Measurements from ENCODE around the gene PACSIN2. TPM values are rescaled to one million over a fixed set of nuclear protein-coding genes. Genes with fewer than 3 reads are reported as not detected.

Gene PACSIN2
- total RNA-seq, 6 experiments from 2014 or later, result 21.4 to 67.0 (median 47.1) TPM

DNA sequence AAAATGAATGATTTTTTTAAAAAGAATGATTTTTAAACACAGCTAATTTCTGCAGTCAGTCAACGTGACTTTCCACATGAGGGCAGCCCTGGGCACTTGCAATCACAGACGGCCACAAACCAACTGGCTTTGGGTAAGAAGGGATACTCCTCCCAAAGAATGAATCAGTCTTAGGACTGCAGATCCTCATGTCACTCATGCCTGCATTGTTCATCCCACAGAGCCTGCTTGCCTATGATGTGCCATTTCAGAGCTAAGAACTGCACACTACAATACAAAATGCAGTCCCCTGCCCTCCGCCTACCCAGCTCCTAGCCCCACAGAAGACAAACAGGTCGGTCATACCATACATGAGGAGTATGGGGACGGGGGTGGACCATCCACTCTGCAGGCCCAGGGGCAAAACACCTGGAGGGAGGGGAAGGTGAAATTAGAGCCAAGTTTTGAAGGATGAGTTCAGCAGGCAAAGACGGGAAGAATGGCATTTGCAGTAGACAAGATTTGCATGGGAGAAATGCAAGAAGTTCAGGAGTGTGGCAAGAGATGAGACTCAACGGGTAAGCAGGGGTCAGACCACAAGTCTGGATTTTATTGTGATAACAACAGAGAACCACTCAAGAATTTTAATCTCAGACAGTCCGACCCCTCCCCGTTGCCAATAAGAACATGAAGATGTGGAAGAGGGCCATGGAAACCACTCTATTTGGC lies 24.7 kb downstream of the PACSIN2 start:
- Histone ChIP-seq H3K4me3 (no peak overlapping the region), H3K36me3 (no peaks in the 10 kb centered on the region), H3K4me1 (peaks cover 5 to 28% (median 10%) of the 10 kb centered on the region in 4 donors), H3K27ac (no peak overlapping the region), H3K9me3 (no peaks in the 10 kb centered on the region), H3K27me3 (no peaks in the 10 kb centered on the region)
- WGBS (ENCODE audit: insufficient coverage, low coverage, low lambda C conversion rate, missing lambda C conversion rate), result 33% methylated on average over 3 of the region's 9 CpGs
- intact Hi-C loops (cut with DNase I), result no loop called here
- TF ChIP-seq, protein P1, sequence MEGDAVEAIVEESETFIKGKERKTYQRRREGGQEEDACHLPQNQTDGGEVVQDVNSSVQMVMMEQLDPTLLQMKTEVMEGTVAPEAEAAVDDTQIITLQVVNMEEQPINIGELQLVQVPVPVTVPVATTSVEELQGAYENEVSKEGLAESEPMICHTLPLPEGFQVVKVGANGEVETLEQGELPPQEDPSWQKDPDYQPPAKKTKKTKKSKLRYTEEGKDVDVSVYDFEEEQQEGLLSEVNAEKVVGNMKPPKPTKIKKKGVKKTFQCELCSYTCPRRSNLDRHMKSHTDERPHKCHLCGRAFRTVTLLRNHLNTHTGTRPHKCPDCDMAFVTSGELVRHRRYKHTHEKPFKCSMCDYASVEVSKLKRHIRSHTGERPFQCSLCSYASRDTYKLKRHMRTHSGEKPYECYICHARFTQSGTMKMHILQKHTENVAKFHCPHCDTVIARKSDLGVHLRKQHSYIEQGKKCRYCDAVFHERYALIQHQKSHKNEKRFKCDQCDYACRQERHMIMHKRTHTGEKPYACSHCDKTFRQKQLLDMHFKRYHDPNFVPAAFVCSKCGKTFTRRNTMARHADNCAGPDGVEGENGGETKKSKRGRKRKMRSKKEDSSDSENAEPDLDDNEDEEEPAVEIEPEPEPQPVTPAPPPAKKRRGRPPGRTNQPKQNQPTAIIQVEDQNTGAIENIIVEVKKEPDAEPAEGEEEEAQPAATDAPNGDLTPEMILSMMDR (IDR thresholded peaks at IDR 0.05), result peak in 3 of 4 donors; percentile 22 to 35 (median 27)
- TF ChIP-seq POLR2A (IDR thresholded peaks at IDR 0.05), result no peak
- peak in 3 of 4 donors; percentile 12 to 43 (median 34) for ATAC-seq
- no peak for DNase-seq

DNA sequence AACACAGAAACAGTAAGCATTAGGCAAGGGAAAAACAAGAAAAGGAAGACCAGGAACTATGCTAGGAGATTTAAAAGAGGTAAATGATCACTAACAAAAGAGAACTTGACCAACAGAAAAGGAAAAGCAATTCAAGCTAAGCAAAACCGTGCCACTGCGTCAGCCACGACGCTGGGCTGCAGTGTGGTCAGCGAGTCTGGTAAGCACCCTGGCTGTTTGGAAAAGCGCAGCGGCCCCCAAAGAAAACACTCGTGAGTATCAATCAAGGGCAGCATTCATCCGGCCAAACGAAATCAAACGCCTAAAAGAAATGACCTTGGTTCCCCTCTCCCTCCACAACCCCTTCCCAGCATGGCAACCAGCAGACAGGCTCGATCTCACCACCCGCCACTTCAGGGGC lies 28.8 kb downstream of the PACSIN2 start:
- H3K27ac ChIP-seq, result no peak overlapping the region
- 95% methylated on average over 4 of the region's 13 CpGs for WGBS (ENCODE audit: insufficient coverage, low coverage, low lambda C conversion rate, missing lambda C conversion rate)
- ATAC-seq, result no peak
- no peaks in the 10 kb centered on the region for H3K4me1 ChIP-seq
- H3K4me3 ChIP-seq, result no peak overlapping the region
- no peak for DNase-seq
- intact Hi-C loops (cut with DNase I), result loop anchor here in 1 of 2 donors (10.0 kb wide), 1 partner anchor 111 kb away; no protein-coding TSS in a partner anchor
- TF ChIP-seq, protein P1 (IDR thresholded peaks at IDR 0.05), result no peak
- TF ChIP-seq POLR2A (IDR thresholded peaks at IDR 0.05), result no peak
- no peaks in the 10 kb centered on the region for H3K27me3 ChIP-seq
- H3K9me3 ChIP-seq, result no peaks in the 10 kb centered on the region
- no peaks in the 10 kb centered on the region for H3K36me3 ChIP-seq

DNA sequence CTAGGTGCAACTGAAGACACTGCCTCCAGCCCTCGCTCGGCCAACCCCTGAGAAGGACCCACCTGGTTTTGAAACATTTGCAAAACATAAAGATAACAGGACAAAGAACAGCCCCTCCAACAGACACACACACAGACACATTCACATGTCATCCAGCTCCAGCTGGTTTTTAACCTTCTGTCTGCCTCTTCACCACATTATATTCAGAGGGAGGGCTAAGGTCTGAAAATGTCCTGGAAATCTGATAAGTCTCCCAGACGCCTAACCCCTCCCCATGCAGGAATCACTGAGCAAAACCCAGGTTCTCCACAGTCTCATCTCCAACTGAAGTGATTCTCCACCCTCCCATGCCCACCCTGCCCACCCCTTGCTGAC lies 29.4 kb downstream of the PACSIN2 start:
- DNase-seq, result no peak
- intact Hi-C loops (cut with DNase I), result loop anchor here in 1 of 2 donors (10.0 kb wide), 1 partner anchor 111 kb away; no protein-coding TSS in a partner anchor
- H3K27ac ChIP-seq, result no peak overlapping the region
- no peaks in the 10 kb centered on the region for H3K4me1 ChIP-seq
- H3K36me3 ChIP-seq, result no peaks in the 10 kb centered on the region
- H3K9me3 ChIP-seq, result no peaks in the 10 kb centered on the region
- H3K27me3 ChIP-seq, result no peaks in the 10 kb centered on the region
- TF ChIP-seq, protein P1 (IDR thresholded peaks at IDR 0.05), result no peak
- no peak for TF ChIP-seq POLR2A (IDR thresholded peaks at IDR 0.05)
- WGBS (ENCODE audit: insufficient coverage, low coverage, low lambda C conversion rate, missing lambda C conversion rate), result 88% methylated on average over 2 of the region's 3 CpGs
- no peak for ATAC-seq
- H3K4me3 ChIP-seq, result no peak overlapping the region

DNA sequence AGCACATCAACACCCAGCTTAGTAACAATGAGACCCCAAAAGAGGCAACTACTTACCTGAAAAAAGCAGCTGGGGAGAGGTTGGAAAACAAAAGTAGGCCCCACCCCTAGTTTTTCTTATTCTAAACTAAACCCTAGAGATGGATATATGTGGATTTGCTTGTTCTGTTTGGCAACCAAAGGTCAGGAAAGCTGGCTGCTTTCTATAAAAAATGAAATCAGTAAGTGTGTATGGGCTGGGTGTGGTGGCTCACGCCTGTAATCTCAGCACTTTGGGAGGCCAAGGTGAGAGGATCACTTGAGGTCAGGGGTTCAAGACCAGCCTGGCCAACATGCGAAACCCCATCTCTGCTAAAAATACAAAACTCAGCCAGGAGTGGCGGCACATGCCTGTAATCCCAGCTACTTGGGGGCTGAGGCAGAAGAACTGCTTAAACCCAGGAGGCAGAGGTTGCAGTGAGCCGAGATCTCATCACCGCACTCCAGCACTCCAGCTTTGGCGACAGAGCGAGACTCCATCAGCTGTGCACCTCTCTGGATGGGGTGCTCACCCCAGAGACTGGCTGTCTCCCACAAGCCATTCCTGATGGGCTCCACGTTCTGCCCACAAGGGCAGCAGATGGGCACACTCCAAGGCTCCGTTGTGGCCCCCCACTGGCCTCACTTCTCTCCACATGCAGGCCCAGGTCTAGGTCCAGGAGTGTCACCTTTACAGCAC lies 30.0 kb downstream of the PACSIN2 start:
- Histone ChIP-seq H3K4me1 (no peaks in the 10 kb centered on the region), H3K4me3 (no peak overlapping the region), H3K27me3 (no peaks in the 10 kb centered on the region), H3K9me3 (no peaks in the 10 kb centered on the region), H3K36me3 (no peaks in the 10 kb centered on the region), H3K27ac (no peak overlapping the region)
- DNase-seq (no peak), ATAC-seq (peak in 1 of 4 donors; percentile 14)
- TF ChIP-seq, protein P1 (IDR thresholded peaks at IDR 0.05), result no peak
- WGBS (ENCODE audit: insufficient coverage, low coverage, low lambda C conversion rate, missing lambda C conversion rate), result 57% methylated on average over 1 of the region's 9 CpGs
- intact Hi-C loops (cut with DNase I), result loop anchor here in 1 of 2 donors (10.0 kb wide), 1 partner anchor 110 kb away; no protein-coding TSS in a partner anchor
